NCI-H2227 (cell line): Measurements from ENCODE around the gene KDM4B.
"Not testable (repeated sequence)": the region's sequence is repeated elsewhere in the genome, so short reads cannot be mapped to it uniquely, and the experiment has no call there.

Experiments used
- DNase-seq: peaks from one replicate; lab custom pipeline; 2025; ENCODE audit not compliant: unreplicated experiment; lab: John Stamatoyannopoulos, UW

KDM4B gene

DNA sequence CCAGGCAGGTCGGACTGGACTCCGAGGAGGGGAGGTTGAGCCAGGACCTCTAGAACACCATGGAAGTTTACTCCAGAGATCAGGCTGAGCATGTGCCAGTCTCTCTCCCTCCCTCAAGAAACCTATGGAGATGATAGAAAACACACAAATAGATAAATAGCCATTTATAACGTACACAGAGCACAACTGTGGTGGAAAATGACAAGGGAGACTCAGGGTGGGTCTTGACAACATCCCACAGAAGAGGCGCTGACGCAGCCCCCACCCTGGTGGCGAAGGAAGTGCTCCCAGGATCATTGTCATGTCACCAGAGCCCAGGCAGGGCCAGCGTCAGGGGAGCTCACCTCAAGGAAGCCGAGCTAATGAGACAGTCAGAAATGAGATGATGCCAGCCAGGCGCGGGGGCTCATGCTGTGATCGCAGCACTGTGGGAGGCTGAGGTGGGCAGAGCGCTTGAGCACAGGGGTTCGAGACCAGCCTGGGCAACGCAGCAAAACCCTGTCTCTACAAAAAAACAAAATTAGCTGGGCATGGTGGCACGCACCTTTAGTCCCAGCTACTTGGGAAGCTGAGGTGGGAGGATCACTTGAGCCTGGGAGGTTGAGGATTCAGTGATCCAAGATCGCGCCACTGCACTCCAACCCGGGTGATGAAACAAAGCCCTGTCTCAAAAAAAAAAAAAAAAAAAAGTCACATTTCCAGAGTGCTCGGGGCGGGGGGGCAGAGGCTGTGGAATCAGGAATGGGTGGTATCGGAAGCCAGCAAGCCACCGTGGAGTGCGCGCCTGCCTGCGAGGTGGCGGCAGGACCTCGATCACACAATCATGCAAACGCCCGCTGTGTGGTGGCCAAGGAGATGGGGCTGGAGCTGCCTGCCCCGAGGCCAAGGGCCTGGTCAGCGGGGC lies 178.4 kb downstream of the KDM4B start:
- DNase-seq: no peak

DNA sequence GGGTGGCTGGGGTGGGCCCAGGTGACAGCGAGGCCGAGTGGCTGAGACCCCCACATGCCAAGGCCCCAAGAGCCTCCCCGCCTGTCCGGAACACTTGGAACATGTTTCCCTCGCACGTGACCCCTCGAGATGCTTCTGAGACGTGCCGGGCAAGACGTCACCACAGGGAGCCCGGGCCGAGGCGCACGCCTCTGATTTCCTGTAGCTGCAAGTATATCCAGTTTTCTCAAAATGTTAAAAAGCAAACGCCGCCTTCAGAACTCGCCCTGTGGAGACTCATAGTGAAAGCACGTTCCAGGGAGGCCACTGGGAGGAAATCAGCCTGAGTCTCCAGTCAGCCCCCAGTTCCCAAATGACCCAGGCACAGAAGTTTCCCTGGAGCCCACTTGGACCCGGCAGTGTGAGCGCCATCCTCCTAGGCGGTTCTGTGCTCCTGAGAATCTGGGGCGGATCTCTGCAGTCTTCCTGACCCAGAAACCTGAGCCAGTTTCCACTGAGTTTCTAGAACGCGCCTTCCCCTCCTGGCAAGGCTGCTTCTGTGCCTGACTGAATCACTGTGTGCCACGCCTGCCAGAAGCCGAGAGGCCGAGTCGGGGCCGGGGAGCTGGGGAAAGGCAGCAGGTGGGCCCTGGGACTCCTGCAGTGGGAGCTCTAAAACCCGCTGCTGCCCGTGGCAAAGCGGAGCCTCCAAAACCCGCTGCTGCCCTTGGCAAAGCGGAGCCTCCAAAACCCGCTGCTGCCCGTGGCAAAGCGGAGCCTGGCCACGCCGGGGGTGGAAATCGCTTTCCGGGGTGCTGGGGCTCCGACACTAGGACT lies 179.3 kb downstream of the KDM4B start:
- no peak for DNase-seq

DNA sequence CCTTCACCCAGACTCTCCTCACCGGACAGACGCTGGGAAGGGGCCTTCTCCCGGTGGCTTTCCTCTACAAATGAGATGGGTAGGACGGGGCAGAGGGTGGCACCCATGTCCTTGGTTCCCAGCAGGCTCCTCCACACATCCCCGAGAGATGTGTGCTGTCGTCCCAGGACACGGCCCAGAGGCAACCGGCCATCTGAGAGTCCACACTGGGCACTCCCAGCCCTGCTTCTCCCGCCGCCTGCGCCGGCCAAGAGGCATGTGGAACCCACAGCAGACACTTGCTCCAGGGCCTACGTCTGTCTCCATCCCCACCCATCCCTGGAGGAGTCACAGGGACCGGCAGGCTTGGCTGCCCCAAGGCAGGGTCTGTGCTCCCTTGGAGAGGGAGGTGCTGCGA lies 179.9 kb downstream of the KDM4B start:
- DNase-seq: no peak

DNA sequence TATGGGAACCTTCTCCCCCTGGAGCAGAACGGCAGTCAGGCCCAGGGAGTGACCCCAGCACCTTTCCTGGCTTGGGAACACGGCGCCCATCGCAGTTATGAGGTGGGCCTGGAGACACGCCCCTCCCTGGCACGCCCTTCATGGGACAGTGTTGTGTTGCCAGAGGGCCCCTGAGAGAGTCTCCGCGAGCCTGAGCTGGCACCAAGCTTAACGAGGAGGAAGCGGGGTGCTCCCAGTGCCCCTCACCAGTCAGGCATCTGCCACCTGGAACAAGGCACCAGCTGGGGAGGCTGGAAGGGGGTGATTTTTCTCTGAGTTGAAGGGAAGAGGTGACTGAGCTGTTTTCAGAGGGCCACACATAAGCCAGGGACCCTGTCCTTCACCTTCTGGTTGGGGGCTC lies 180.6 kb downstream of the KDM4B start:
- DNase-seq: no peak

DNA sequence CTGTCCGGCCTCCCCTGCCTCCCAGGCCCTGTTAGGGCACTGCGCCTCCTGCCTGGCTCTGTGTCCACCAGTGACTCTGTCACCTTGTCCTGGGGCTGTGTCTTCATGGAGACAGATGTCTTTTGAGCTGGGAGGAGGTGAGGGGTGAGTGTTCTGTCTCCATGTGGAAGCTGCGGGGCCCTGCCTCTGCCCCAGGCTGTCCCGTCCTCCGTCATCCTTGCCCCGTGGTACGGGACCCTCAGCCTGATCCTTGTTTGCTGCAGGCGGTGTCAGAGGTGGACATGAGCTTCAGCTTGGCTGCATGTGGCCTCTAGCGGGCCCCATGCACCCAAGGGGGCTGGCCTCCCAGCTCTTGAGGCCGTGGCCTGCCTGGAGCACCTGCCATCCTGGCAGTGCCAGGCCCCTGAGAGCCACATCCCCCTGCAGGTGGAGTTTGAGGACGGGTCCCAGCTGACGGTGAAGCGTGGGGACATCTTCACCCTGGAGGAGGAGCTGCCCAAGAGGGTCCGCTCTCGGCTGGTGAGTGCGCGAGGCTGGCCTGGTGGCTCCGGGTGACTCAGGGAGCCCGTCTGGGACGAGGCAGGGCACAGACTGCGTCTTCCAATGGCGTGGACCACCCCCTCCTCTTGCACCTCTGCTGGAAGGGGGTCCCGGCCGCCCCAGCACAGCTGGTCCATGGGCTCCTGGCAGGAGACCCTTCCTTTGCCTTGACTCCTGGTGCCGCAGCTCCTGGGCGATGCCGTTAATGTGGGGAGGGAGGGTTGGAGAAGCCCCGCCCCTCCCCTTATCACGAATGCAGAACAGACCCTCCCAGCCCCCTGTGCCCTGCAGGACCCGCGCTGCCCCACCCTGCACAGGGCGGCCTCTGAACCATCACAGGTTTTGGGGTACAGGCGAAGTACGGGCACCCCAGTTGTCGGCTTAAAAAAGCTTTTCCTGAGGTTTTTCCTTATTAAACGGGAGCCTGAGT lies 181.3 kb downstream of the KDM4B start:
- DNase-seq: no peak

DNA sequence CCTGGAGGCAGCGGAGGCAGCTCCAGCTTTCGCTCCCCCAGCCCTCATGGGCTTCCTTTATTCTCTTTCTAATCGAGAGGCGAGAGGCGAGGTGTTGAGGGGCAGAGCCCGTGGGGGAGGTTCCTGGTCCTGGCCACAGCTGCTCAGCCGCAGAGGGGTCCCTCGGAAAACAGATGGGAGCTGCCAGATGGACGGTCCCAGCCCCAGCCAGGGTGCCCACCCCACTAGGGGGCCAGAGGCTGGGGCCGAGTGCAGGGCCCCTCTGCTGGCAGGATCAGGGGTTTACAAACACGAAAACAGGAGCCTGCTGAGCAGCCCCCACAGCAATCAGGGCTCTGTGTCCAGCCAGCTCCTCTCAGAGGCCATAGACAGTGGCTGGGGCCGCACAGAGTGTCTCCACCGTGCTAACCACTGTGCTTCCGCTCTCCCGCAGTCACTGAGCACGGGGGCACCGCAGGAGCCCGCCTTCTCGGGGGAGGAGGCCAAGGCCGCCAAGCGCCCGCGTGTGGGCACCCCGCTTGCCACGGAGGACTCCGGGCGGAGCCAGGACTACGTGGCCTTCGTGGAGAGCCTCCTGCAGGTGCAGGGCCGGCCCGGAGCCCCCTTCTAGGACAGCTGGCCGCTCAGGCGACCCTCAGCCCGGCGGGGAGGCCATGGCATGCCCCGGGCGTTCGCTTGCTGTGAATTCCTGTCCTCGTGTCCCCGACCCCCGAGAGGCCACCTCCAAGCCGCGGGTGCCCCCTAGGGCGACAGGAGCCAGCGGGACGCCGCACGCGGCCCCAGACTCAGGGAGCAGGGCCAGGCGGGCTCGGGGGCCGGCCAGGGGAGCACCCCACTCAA lies 182.2 kb downstream of the KDM4B start:
- no peak for DNase-seq

DNA sequence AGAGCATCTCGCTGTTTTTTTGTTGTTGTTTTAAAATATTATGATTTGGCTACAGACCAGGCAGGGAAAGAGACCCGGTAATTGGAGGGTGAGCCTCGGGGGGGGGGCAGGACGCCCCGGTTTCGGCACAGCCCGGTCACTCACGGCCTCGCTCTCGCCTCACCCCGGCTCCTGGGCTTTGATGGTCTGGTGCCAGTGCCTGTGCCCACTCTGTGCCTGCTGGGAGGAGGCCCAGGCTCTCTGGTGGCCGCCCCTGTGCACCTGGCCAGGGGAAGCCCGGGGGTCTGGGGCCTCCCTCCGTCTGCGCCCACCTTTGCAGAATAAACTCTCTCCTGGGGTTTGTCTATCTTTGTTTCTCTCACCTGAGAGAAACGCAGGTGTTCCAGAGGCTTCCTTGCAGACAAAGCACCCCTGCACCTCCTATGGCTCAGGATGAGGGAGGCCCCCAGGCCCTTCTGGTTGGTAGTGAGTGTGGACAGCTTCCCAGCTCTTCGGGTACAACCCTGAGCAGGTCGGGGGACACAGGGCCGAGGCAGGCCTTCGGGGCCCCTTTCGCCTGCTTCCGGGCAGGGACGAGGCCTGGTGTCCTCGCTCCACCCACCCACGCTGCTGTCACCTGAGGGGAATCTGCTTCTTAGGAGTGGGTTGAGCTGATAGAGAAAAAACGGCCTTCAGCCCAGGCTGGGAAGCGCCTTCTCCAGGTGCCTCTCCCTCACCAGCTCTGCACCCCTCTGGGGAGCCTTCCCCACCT lies 183.3 kb downstream of the KDM4B start:
- DNase-seq: no peak

DNA sequence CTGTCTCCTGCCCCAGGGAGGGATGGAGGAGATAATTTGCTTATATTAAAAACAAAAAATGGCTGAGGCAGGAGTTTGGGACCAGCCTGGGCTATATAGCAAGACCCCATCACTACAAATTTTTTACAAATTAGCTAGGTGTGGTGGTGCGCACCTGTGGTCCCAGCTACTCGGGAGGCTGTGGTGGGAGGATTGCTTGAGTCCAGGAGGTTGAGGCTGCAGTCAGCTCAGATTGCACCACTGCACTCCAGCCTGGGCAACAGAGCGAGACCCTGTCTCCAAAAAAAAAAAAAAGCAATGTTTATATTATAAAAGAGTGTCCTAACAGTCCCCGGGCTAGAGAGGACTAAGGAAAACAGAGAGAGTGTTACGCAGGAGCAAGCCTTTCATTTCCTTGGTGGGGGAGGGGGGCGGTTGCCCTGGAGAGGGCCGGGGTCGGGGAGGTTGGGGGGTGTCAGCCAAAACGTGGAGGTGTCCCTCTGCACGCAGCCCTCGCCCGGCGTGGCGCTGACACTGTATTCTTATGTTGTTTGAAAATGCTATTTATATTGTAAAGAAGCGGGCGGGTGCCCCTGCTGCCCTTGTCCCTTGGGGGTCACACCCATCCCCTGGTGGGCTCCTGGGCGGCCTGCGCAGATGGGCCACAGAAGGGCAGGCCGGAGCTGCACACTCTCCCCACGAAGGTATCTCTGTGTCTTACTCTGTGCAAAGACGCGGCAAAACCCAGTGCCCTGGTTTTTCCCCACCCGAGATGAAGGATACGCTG lies 184.0 kb downstream of the KDM4B start:
- no peak for DNase-seq

DNA sequence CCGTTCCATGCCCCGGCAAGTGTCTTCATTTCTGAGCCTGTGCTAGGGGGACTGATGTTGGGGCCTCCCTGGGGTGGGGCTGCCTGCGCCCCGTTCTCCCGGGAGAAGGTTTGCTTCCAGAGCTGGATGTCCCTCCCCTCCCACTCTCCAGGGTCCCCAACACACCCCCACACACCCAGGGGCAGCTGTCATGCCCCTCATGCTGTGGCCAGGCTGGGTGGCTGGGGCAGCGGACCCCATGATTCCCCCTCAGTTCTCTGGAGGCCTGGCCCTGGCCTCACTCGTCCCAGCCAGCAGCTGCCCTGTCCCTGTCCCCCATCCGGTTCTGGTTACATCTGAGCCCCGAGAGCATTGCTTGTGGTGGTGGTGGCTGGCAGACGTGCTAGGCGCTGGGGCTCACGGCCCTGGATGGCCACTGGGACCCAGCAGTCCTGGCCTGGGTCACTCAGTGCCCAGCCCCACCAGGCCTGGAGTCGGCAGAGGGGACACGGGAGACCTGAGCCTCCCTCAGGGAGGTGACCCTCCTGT lies 184.8 kb downstream of the KDM4B start:
- DNase-seq: no peak

DNA sequence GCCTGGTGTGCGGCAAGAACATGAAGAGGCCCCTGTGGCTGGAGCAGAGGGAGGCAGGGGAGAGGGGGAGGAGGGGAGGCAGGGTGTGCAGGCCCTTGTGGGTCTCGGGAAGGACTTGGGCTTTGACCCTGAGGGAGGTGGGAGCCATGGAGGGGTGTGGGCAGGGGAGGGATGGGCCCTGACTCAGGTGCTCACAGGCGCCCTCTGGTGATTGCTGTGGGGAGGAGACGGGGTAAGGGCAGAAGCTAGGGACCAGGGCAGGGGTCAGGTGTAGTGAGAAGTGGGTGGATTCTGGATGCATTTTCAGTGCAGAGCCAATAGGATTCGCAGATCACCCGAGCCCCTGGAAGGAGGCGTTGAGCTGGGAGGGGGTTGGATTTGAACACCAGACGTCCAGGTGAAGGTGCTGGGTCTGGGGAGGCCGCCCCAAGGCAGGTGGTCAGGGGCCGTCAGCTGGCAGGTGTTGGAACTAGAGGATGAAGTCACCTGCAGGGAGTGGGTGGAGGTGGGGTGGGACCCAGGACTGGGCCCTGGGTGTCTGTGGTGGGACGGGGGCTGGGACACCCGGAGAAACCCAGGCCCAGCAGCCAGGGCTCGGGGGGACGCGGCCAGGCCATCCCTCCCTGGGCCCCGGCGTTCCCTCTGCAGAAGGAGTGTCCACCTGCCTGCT lies 185.4 kb downstream of the KDM4B start:
- no peak for DNase-seq

DNA sequence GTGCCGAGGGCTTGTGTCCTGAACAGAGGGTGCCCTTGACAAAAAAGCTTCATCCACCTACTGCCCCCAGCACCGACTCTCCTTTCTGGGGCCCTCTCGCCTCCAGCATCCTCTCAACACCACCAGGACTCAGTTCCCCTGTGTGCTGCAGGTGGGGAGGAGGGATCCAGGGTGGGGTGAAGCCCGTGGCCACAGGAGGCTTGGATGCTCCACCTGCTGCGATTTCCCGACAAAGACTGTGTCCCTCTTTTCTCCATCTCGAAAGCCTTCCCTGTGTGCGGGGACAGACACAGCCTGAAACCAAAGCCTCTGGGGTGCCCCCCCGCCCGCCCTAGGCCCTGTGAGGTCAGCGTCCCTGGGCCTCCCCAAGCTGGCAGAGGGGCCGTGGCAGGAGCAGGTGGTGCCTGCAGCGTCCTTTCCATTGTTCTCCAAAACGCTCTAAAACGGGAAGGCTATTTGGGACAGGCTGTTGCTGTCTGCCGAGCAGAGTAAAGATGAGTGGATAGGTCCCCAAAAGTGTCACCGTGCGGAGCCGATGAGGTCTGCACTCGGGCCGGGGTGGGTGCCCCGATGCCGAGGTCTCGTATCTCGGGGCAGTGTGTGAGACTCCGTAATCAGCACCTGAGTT lies 186.0 kb downstream of the KDM4B start:
- DNase-seq: no peak

DNA sequence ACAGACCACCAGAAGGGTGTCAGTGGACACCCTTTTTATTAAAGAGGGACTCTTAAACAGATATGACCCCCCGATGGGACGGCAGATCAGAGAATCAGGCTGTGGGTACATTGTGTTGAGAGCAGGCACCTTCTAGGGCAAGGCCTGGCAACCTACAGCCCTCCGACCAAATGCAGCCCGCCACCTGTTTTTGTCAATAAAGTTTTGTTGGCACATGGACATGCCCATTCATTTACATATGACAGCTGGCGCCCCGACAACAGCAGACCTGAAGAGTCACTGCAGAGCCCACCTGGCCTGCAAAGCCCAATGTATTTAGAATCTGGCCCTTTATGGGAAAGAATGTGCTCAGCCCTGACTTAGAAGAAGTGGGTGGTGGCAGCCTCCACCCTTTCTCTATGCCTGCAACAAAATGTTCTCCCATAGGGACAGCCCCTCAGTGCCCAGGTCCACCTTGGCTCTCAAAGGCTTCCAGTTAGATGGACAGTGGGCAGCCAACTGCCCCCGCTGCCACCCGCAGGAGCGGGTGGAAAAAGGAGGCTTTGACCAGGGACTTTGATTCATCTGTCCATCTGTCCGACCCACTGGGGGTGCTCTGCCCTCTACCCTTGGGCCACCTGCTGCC lies 186.8 kb downstream of the KDM4B start:
- DNase-seq: no peak

DNA sequence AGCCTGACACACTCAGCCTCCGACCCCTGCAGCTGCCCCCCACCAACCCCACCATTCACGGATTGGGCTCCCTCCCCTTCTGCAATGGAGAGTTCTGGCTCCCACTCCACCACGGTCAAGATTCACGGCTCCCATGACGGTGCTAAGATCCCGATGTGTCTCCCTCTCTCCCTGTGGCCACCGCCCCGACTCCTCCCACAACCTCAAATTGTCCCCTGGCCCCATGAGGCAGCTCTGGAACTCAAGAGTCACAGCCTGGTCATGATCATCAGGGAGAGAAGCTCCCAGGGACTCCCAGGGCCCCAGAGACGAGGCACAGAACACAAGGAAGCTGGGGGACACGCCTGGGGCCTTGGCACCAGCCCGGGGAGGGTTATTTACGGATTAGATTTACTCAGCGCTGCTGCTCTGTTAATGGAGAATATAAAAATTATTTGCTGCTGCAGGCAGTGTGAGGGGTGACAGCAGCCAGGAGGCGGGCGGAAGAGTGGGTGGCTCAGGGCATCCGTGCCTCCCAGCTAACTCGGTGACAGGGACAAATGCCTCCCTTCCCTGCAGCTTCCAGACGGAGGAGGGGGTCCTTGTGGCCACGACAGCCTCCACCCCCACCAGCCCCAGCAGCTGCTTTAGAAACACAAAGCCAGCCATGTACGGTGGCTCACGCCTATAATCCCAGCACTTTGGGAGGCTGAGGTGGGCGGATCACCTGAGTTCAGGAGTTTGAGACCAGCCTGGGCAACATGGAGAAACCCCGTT lies 187.5 kb downstream of the KDM4B start:
- DNase-seq: no peak

DNA sequence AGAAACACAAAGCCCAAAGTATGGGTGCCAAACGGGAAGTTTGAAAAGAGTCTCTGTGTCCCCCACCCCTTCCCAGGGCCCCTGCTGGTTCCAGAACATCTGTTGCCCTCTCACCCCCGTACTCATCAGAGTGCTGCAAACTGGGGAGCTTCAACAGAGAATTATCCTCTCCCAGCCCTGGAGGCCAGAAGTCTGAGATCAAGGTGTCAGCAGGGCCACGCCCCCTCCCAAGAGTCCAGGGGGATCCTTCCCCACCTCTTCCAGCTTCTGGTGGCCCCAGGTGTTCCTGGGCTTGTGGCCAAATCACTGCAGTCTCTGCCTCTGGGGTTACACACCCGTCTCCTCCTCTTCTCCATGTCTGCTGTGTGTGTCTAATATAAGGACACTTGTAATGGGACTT lies 188.3 kb downstream of the KDM4B start:
- no peak for DNase-seq

DNA sequence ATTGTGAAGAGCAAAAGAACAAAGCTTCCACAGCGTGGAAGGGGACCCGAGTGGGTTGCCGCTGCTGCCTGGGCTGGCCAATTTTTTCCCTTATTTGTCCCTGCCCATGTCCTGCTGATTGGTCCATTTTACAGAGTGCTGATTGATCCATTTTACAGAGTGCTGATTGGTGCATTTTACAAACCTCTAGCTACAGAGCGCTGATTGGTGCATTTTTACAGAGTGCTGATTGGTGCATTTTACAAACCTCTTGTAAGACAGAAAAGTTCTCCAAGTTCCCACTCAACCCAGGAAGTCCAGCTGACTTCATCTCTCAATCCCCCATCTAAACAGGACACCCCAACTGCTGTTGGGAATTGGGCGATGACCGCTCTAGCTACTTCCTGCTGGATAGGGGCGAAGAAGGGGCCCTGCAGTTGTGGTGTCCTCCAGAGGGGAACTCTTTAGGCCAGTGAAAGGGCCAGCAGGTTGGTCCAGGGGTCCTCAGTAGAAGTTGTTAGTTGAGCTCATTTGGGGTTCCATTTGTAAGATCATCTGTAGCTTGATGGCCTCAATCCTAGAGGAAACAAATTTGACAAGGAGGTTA lies 189.7 kb downstream of the KDM4B start:
- not testable (repeated sequence) for DNase-seq
